HEK293 (cell line): ENCODE data around the gene CHRM2.

Experiments
- CTCF ChIA-PET: fragments of 350-600 bp; formaldehyde crosslinking; extraction: SDS; loops from one replicate; lab custom pipeline; 2021; ENCODE audit warnings: antibody characterized with exemption; lab: Yijun Ruan, JAX
- POLR2A ChIA-PET: fragments of 300-600 bp; formaldehyde crosslinking; extraction: SDS; loops from one replicate; lab custom pipeline; 2020; ENCODE audit warnings: antibody characterized with exemption, inconsistent platforms; lab: Yijun Ruan, JAX
- H3K27ac ChIP-seq: fragments of 200-500 bp; sonication (Bioruptor generic); 2 replicates; pipeline ENCODE4 v1.5.1; 2014; ENCODE audit warnings: low read depth, low read length, control low read depth, inconsistent platforms; ENCODE audit errors: extremely low read depth
- H3K36me3 ChIP-seq, 2 experiments: fragments of 200-500 bp in 1 of 2; sonication (Bioruptor generic) in 1 of 2; 1 replicate in 1 of 2; 2 replicates in 1 of 2; pipeline ENCODE4 v1.5.1; 2014 to 2017; ENCODE audit warnings: inconsistent platforms in 2 of 2, low read length in 2 of 2; ENCODE audit not compliant: control insufficient read depth in 2 of 2, insufficient read depth in 1 of 2
- H3K4me1 ChIP-seq: fragments of 200-500 bp; sonication (Bioruptor generic); 2 replicates; pipeline ENCODE4 v1.5.1; 2014; ENCODE audit warnings: mild to moderate bottlenecking, low read length, inconsistent platforms; ENCODE audit not compliant: control insufficient read depth, insufficient read depth
- H3K4me3 ChIP-seq: 2 replicates; pipeline ENCODE4 v1.5.1; 2011; ENCODE audit warnings: low read depth, mild to moderate bottlenecking, control low read depth, low read length, moderate library complexity
- H3K9me3 ChIP-seq: fragments of 200-500 bp; sonication (Bioruptor generic); 2 replicates; pipeline ENCODE4 v1.5.1; 2014; ENCODE audit warnings: low read depth, low read length, inconsistent platforms; ENCODE audit not compliant: control insufficient read depth, insufficient read depth
- AEBP2 ChIP-seq: fragments of 450-650 bp; formaldehyde crosslinking; IDR thresholded peaks from 2 replicates; pipeline ENCODE4 v1.5.1; 2016; ENCODE audit warnings: missing biosample characterization, missing genetic modification characterization, borderline replicate concordance
- GLI2 ChIP-seq: fragments of 450-650 bp; formaldehyde crosslinking; IDR thresholded peaks from 2 replicates; pipeline ENCODE4; 2017; ENCODE audit warnings: missing biosample characterization, missing genetic modification characterization, low read depth, borderline replicate concordance
- KLF16 ChIP-seq: fragments of 450-650 bp; formaldehyde crosslinking; IDR thresholded peaks from 2 replicates; pipeline ENCODE4 v1.5.1; 2017; ENCODE audit warnings: missing biosample characterization, missing genetic modification characterization
- KLF9 ChIP-seq: fragments of 450-650 bp; formaldehyde crosslinking; IDR thresholded peaks from 2 replicates; pipeline ENCODE4 v1.5.1; 2016; ENCODE audit warnings: missing biosample characterization, missing genetic modification characterization, low read depth
- OSR2 ChIP-seq: fragments of 450-650 bp; formaldehyde crosslinking; IDR thresholded peaks from 2 replicates; pipeline ENCODE4 v1.5.1; 2016; ENCODE audit warnings: missing biosample characterization, missing genetic modification characterization
- RBAK ChIP-seq: fragments of 450-650 bp; formaldehyde crosslinking; IDR thresholded peaks from 2 replicates; pipeline ENCODE4 v1.5.1; 2016; ENCODE audit warnings: missing biosample characterization, missing genetic modification characterization
- SP3 ChIP-seq: fragments of 450-650 bp; formaldehyde crosslinking; IDR thresholded peaks from 2 replicates; pipeline ENCODE4 v1.5.1; 2016; ENCODE audit warnings: missing biosample characterization, missing genetic modification characterization
- SP7 ChIP-seq: fragments of 450-650 bp; formaldehyde crosslinking; IDR thresholded peaks from 2 replicates; pipeline ENCODE4 v1.5.1; 2016; ENCODE audit warnings: missing biosample characterization, missing genetic modification characterization
- ZBTB21 ChIP-seq: fragments of 450-650 bp; formaldehyde crosslinking; IDR thresholded peaks from 2 replicates; pipeline ENCODE4 v1.5.1; 2017; ENCODE audit warnings: missing biosample characterization, missing genetic modification characterization
- ZBTB7A ChIP-seq: fragments of 450-650 bp; formaldehyde crosslinking; IDR thresholded peaks from 2 replicates; pipeline ENCODE4 v1.5.1; 2016; ENCODE audit warnings: low read depth, missing biosample characterization, missing genetic modification characterization
- ZNF121 ChIP-seq: fragments of 450-650 bp; formaldehyde crosslinking; IDR thresholded peaks from 2 replicates; pipeline ENCODE4 v1.5.1; 2016; ENCODE audit warnings: missing biosample characterization, missing genetic modification characterization
- ZNF174 ChIP-seq: fragments of 450-650 bp; formaldehyde crosslinking; IDR thresholded peaks from 2 replicates; pipeline ENCODE4 v1.5.0; 2017; ENCODE audit warnings: missing biosample characterization, mild to moderate bottlenecking, missing genetic modification characterization
- ZNF214 ChIP-seq: fragments of 450-650 bp; formaldehyde crosslinking; IDR thresholded peaks from 2 replicates; pipeline ENCODE4 v1.5.1; 2017; ENCODE audit warnings: missing biosample characterization, mild to moderate bottlenecking, missing genetic modification characterization, borderline replicate concordance
- ZNF223 ChIP-seq: fragments of 450-650 bp; formaldehyde crosslinking; IDR thresholded peaks from 2 replicates; pipeline ENCODE4 v1.5.1; 2016; ENCODE audit warnings: missing biosample characterization, missing genetic modification characterization
- ZNF24 ChIP-seq: fragments of 450-650 bp; formaldehyde crosslinking; IDR thresholded peaks from 2 replicates; pipeline ENCODE4 v1.5.1; 2016; ENCODE audit warnings: missing biosample characterization, missing genetic modification characterization
- ZNF266 ChIP-seq: fragments of 450-650 bp; formaldehyde crosslinking; IDR thresholded peaks from 2 replicates; pipeline ENCODE4 v1.5.1; 2016; ENCODE audit warnings: missing biosample characterization, missing genetic modification characterization, low read depth
- ZNF366 ChIP-seq: fragments of 450-650 bp; formaldehyde crosslinking; conservative IDR thresholded peaks from 2 replicates; pipeline ENCODE4 v1.5.1; 2016; ENCODE audit warnings: missing biosample characterization, missing genetic modification characterization
- ZNF544 ChIP-seq: fragments of 450-650 bp; formaldehyde crosslinking; IDR thresholded peaks from 2 replicates; pipeline ENCODE4 v1.5.0; 2017; ENCODE audit warnings: missing biosample characterization, missing genetic modification characterization
- ZNF548 ChIP-seq: fragments of 450-650 bp; formaldehyde crosslinking; IDR thresholded peaks from 2 replicates; pipeline ENCODE4 v1.5.1; 2016; ENCODE audit warnings: missing biosample characterization, missing genetic modification characterization
- ZNF571 ChIP-seq: fragments of 450-650 bp; formaldehyde crosslinking; IDR thresholded peaks from 2 replicates; pipeline ENCODE4 v1.5.0; 2017; ENCODE audit warnings: missing biosample characterization, missing genetic modification characterization
- ZNF610 ChIP-seq: fragments of 450-650 bp; formaldehyde crosslinking; IDR thresholded peaks from 2 replicates; pipeline ENCODE4 v1.5.1; 2016; ENCODE audit warnings: missing biosample characterization, missing genetic modification characterization, borderline replicate concordance
- ZNF621 ChIP-seq: fragments of 450-650 bp; formaldehyde crosslinking; IDR thresholded peaks from 2 replicates; pipeline ENCODE4 v1.5.1; 2017; ENCODE audit warnings: missing biosample characterization, missing genetic modification characterization
- ZNF639 ChIP-seq: fragments of 450-650 bp; formaldehyde crosslinking; IDR thresholded peaks from 2 replicates; pipeline ENCODE4 v1.5.1; 2016; ENCODE audit warnings: missing biosample characterization, missing genetic modification characterization
- ZNF664 ChIP-seq: fragments of 450-650 bp; formaldehyde crosslinking; IDR thresholded peaks from 2 replicates; pipeline ENCODE4 v1.5.1; 2016; ENCODE audit warnings: missing biosample characterization, missing genetic modification characterization
- ZNF670 ChIP-seq: fragments of 450-650 bp; formaldehyde crosslinking; IDR thresholded peaks from 2 replicates; pipeline ENCODE4 v1.5.1; 2016; ENCODE audit warnings: missing biosample characterization, missing genetic modification characterization, low read depth
- ZNF701 ChIP-seq: fragments of 450-650 bp; formaldehyde crosslinking; IDR thresholded peaks from 2 replicates; pipeline ENCODE4 v1.5.1; 2016; ENCODE audit warnings: missing biosample characterization, missing genetic modification characterization
- ZNF830 ChIP-seq: fragments of 450-650 bp; IDR thresholded peaks from 2 replicates; pipeline ENCODE4 v1.5.0; 2018; ENCODE audit warnings: missing biosample characterization, missing genetic modification characterization, low read depth, mild to moderate bottlenecking, moderate library complexity
- ZSCAN5A ChIP-seq: fragments of 450-650 bp; formaldehyde crosslinking; IDR thresholded peaks from 2 replicates; pipeline ENCODE4 v1.5.1; 2016; ENCODE audit warnings: missing biosample characterization, missing genetic modification characterization

CHRM2 gene

GRCh38 chr7:137007001-137007694 is 138.7 kb downstream of the CHRM2 start:
- no peaks in the 10 kb centered on the region for H3K36me3 ChIP-seq
- TF ChIP-seq ZNF544 (tag by site-specific recombination) (no peak), AEBP2 (tag by site-specific recombination) (no peak), ZBTB21 (no peak), ZNF664 (tag by site-specific recombination) (no peak), ZNF610 (no peak), ZSCAN5A (tag by site-specific recombination) (no peak), ZNF639 (no peak), ZNF670 (no peak), ZNF701 (tag by site-specific recombination) (no peak), SP3 (tag by site-specific recombination) (no peak), ZNF621 (tag by site-specific recombination) (no peak), ZNF24 (tag by site-specific recombination) (no peak)
- H3K4me3 ChIP-seq = no peak overlapping the region
- H3K27ac ChIP-seq = no peak overlapping the region
- ChIA-PET POLR2A (no interaction called here), CTCF (interaction anchor here (0.6 kb wide), 1 partner anchor 156 kb away, joined by 3 read pairs; no protein-coding TSS in a partner anchor)
- no peaks in the 10 kb centered on the region for H3K4me1 ChIP-seq
- no peaks in the 10 kb centered on the region for H3K9me3 ChIP-seq

GRCh38 chr7:137009404-137009803 is 141.0 kb downstream of the CHRM2 start:
- Histone ChIP-seq H3K4me1 (no peaks in the 10 kb centered on the region), H3K9me3 (no peaks in the 10 kb centered on the region), H3K27ac (no peak overlapping the region), H3K36me3 (no peaks in the 10 kb centered on the region), H3K4me3 (no peak overlapping the region)
- ChIA-PET POLR2A (no interaction called here), CTCF (interaction anchor here (0.7 kb wide), 1 partner anchor 455 kb away, joined by 3 read pairs; no protein-coding TSS in a partner anchor)
- TF ChIP-seq KLF16 (tag by site-specific recombination) = no peak
- TF ChIP-seq ZNF548 (tag by site-specific recombination) = no peak
- no peak for TF ChIP-seq OSR2 (tag by site-specific recombination)

- ChIA-PET POLR2A (no interaction called here), CTCF (no interaction called here)
- Histone ChIP-seq H3K4me3 (no peak overlapping the region), H3K4me1 (no peaks in the 10 kb centered on the region), H3K9me3 (no peaks in the 10 kb centered on the region), H3K27ac (no peak overlapping the region), H3K36me3 (no peaks in the 10 kb centered on the region)
- TF ChIP-seq ZNF214 (tag by site-specific recombination) = no peak
- no peak for TF ChIP-seq ZNF266 (tag by site-specific recombination)
- no peak for TF ChIP-seq ZNF366 (tag by site-specific recombination)
- no peak for TF ChIP-seq GLI2
- no peak for TF ChIP-seq ZNF830 (tag by site-specific recombination)
- no peak for TF ChIP-seq ZNF174 (tag by site-specific recombination)
- no peak for TF ChIP-seq KLF9 (tag by site-specific recombination)
- TF ChIP-seq RBAK (tag by site-specific recombination) = no peak
- TF ChIP-seq ZBTB7A (tag by site-specific recombination) = no peak
- no peak for TF ChIP-seq ZNF571 (tag by site-specific recombination)
- TF ChIP-seq ZNF223 = no peak
- TF ChIP-seq ZNF544 (tag by site-specific recombination) = no peak
- TF ChIP-seq SP7 = no peak
- TF ChIP-seq ZNF121 (tag by site-specific recombination) = no peak
Measured at GRCh38 chr7:137015015-137015414, 146.6 kb downstream of the CHRM2 start.
